K562 (cell line): ENCODE data around the gene GCN1. TPM values are rescaled to one million over a fixed set of nuclear protein-coding genes. Genes with fewer than 3 reads are reported as not detected.

Source experiments
- ARHGAP35 ChIP-seq: fragments of 450-650 bp; IDR thresholded peaks from 2 replicates; pipeline ENCODE4 v1.6.1; 2018; ENCODE audit not compliant: partially characterized antibody
- ARID3A ChIP-seq: IDR thresholded peaks from 2 replicates; pipeline ENCODE4 v1.6.1; 2012; ENCODE audit warnings: low read depth, low read length, improper control_type of control experiment, borderline replicate concordance
- ATF2 ChIP-seq: sonication (generic); formaldehyde crosslinking; IDR thresholded peaks from 2 replicates; pipeline ENCODE4 v1.8.1; 2022; ENCODE audit warnings: missing genetic modification reagents
- CEBPG ChIP-seq, 3 experiments: fragments of 200-800 bp in 1 of 3; sonication (Bioruptor generic) in 1 of 3; sonication (generic) in 1 of 3; formaldehyde crosslinking in 1 of 3; IDR thresholded peaks in 2 of 3; conservative IDR thresholded peaks in 1 of 3; 2 replicates each; pipeline versions ENCODE4 v1.6.1 to v1.8.0; 2016 to 2022; ENCODE audit warnings: missing compliant biosample characterization in 2 of 3, missing genetic modification characterization in 2 of 3, mild to moderate bottlenecking in 1 of 3, missing genetic modification reagents in 1 of 3
- ETS1 ChIP-seq: conservative IDR thresholded peaks from 2 replicates; pipeline ENCODE4 v1.6.1; 2011; ENCODE audit warnings: low read depth, mild to moderate bottlenecking, low read length; ENCODE audit not compliant: control insufficient read depth
- MAFG ChIP-seq: fragments of 450-650 bp; conservative IDR thresholded peaks from 2 replicates; pipeline ENCODE4 v1.6.1; 2016; ENCODE audit warnings: missing genetic modification characterization, missing compliant biosample characterization
- MXI1 ChIP-seq: IDR thresholded peaks from 2 replicates; pipeline ENCODE4 v1.6.1; 2011; ENCODE audit warnings: low read depth, mild to moderate bottlenecking, improper control_type of control experiment, low read length
- NCOA6 ChIP-seq: fragments of 450-650 bp; IDR thresholded peaks from 2 replicates; pipeline ENCODE4 v1.6.1; 2017; ENCODE audit warnings: mild to moderate bottlenecking
- SMARCA5 ChIP-seq: fragments of 450-650 bp; IDR thresholded peaks from 2 replicates; pipeline ENCODE4 v1.6.1; 2016
- SMC3 ChIP-seq: conservative IDR thresholded peaks from 2 replicates; pipeline ENCODE4 v1.6.1; 2011; ENCODE audit warnings: low read depth, low read length, improper control_type of control experiment; ENCODE audit not compliant: insufficient read depth
- TEAD1 ChIP-seq, 2 experiments: fragments of 450-650 bp in 1 of 2; sonication (generic) in 1 of 2; formaldehyde crosslinking; IDR thresholded peaks; 2 replicates each; pipeline versions ENCODE4 v1.4.0 to v1.8.0; 2020 to 2022; ENCODE audit warnings: mild to moderate bottlenecking in 2 of 2, missing genetic modification reagents in 1 of 2
- ZNF165 ChIP-seq: fragments of 250-450 bp; sonication (Bioruptor Pico); IDR thresholded peaks from 2 replicates; pipeline ENCODE4 v1.4.0; 2020; ENCODE audit warnings: borderline replicate concordance
- ZNF407 ChIP-seq: fragments of 450-650 bp; IDR thresholded peaks from 2 replicates; pipeline ENCODE4 v1.6.1; 2016; ENCODE audit warnings: low read depth
- ZNF507 ChIP-seq: conservative IDR thresholded peaks from 2 replicates; pipeline ENCODE4 v1.6.1; 2017; ENCODE audit warnings: missing genetic modification characterization, missing compliant biosample characterization
- ZNF75A ChIP-seq: fragments of 450-650 bp; formaldehyde crosslinking; IDR thresholded peaks from 2 replicates; pipeline ENCODE4 v1.4.0; 2020; ENCODE audit warnings: mild to moderate bottlenecking
- polyA plus RNA-seq, 8 experiments: library from polyadenylated mRNA; depleted of rRNA in 4 of 8; stranded (reverse) in 5 of 8; unstranded in 3 of 8; fragments of >200 nt; fragmentation: Nextera tagmentation in 2 of 8; fragmentation: Illumina TruSeq in 1 of 8; extraction: Ambion mirVana in 2 of 8; extraction: Trizol in 1 of 8; gene quantifications; 2 replicates each; pipeline versions ENCODE4 v1.2.1 to v1.2.3, GENCODE V29; 2011 to 2014; ENCODE audit warnings: inconsistent platforms in 1 of 8, missing spikeins in 1 of 8
- total RNA-seq, 7 experiments: library from RNA; depleted of rRNA in 6 of 7; stranded (reverse); fragments of >200 nt in 6 of 7; fragmentation: Illumina TruSeq in 2 of 7; extraction: Trizol in 2 of 7; gene quantifications; 2 replicates each; pipeline versions ENCODE4 v1.2.1 to v1.2.3, GENCODE V29; 2011 to 2021; ENCODE audit warnings: low replicate concordance in 1 of 7

Gene GCN1
- total and polyA plus RNA-seq, 9 of the 15 experiments (the other 6 are each of a cell fraction or from before 2014, with no cell fraction given): 11.9 to 190 (median 51.7) TPM

- TF ChIP-seq ZNF407 (no peak), ZNF165 (CRISPR knock-in tag) (no peak), NCOA6 (no peak), SMARCA5 (no peak), MAFG (peak; percentile 74), ZNF507 (tag) (no peak), ATF2 (CRISPR knock-in tag) (no peak), MXI1 (no peak), ARID3A (peak; percentile 39; the same call in 1 of the 2 replicates), ZNF75A (CRISPR knock-in tag) (no peak), ETS1 (0 out of 2 replicates have a peak, but pooled peaks have one; percentile 45), CEBPG (CRISPR knock-in tag; IDR thresholded peaks at IDR 0.05) (no peak), CEBPG (tag; conservative IDR thresholded peaks at IDR 0.05 in 1 of 2, IDR thresholded peaks at IDR 0.05 in 1 of 2) (0 out of 4 replicates have a peak, but pooled peaks of 1 of the 2 experiments have one; percentile 6), TEAD1 (CRISPR knock-in tag; IDR thresholded peaks at IDR 0.05) (no peak), SMC3 (no peak), ARHGAP35 (no peak)
These were observed 36.9 kb upstream of the GCN1 start (continued) for GRCh38 chr12:120231316-120232011.
